ENCODE data around the gene RIPK1. TPM values are rescaled to one million over a fixed set of nuclear protein-coding genes. Genes with fewer than 3 reads are reported as not detected.

The RIPK1 gene
- total and polyA plus RNA-seq, 9 of the 15 experiments (the other 6 are each of a cell fraction or from before 2014, with no cell fraction given) = 3.8 to 24.9 (median 17.7) TPM

- TF ChIP-seq AFF1 (IDR thresholded peaks at IDR 0.05; ENCODE audit: low read depth in 1 of 2, partially characterized antibody in 2 of 2) = no peak
- no peak for TF ChIP-seq TFAM (CRISPR knock-in tag; conservative IDR thresholded peaks at IDR 0.05)
- TF ChIP-seq MED1 (CRISPR knock-in tag; IDR thresholded peaks at IDR 0.05; ENCODE audit: borderline replicate concordance) = no peak
- no peak for TF ChIP-seq ZNF24 (IDR thresholded peaks at IDR 0.05)
- TF ChIP-seq ZNF124 (CRISPR knock-in tag; IDR thresholded peaks at IDR 0.05) = no peak
- TF ChIP-seq ZBTB5 (IDR thresholded peaks at IDR 0.05) = no peak
- no peak for TF ChIP-seq FOXJ3 (CRISPR knock-in tag; IDR thresholded peaks at IDR 0.05)
Measured at GRCh38 chr6:3088446-3088845, 20.2 kb downstream of the RIPK1 start (continued).
